HG03280 (cell line): ENCODE data around the gene HLA-DRB5.
"Not testable (repeated sequence)": the region's sequence is repeated elsewhere in the genome, so short reads cannot be mapped to it uniquely, and the experiment has no call there.

ENCODE experiments used
- ATAC-seq: cut with Tn5 transposase; IDR thresholded peaks from one replicate; pipeline ENCODE4 v1.9.1; 2021; ENCODE audit warnings: mild to moderate bottlenecking, moderate library complexity; ENCODE audit not compliant: unreplicated experiment

Gene HLA-DRB5

DNA sequence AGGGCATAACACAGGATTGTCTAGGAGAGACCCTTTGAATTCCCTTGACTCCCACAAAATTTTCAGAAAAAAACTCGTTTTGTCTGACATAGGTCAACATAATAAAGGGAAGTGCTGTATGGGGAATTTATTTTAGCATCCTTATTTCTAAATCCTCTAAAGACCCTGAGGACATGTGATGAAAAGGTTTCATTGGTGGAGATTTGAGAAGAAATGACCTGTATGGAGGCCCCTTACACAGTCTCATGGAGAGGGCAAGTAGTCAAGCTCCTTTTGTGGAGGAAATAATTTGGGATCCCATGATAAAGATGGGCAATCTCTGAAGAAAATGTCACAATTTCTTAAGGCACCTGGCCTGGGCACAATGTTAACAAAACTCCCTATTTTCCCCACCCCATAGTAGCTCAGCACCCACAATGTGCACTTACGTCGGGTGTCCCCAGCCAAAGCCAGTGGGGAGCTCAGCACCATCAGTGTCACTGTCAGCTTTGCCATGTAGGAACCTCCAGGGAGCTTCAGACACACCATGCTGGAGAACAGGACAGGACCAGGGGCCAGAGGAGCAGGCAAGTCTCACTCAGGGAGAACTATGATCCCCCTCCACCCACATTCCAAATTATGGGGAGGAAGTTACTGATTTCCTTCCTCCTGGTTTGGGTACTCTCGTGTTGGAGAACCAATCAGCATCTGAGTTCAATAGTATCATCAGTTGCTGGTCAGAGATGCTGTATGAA, at the start of gene HLA-DRB5:
Gene HLA-DRB5, minus strand, starts transcription at position 591 of the 734 bp plus-strand sequence. Its CDS starts 63 bp downstream, at position 528.
- peak; percentile 54 for ATAC-seq

DNA sequence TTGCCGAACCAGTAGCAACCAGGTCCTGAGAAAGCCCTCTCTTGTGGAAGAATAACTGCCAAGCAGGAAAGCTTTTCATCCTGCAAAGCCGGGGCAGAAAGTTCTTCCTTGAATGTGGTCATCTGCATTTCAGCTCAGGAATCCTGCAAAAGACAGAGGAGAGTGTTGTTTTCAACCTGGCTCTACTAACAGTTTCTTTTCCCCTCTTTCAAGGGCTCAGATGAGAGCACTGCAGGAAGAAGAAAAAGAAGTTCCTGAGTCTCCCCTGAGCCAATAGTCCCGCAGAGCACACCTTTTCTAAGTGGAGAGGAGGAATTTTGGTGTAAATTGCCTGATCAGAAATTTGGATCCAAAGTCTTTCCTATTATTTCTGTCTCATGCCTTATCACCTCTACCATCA, 48.9 kb upstream of the HLA-DRB5 start:
- no peak for ATAC-seq

DNA sequence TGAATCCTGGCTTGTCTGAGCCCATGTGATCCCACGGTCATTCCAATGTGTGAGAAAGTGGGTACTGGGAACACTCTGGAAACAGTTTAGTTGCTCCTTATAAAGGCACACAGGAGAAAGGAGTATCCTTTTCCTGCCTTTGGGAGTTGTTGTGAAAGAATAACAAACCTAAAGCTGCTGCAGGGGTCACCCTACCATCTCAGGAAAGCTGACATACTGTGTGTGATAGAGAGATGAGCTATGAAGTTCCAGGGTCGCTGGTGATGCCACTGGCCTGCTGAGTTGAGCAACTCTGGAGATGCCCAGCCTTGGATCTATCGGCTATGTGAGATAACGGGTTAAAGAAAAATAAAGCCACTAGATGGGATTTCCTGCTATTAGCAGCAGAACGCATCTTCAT, 47.4 kb upstream of the HLA-DRB5 start:
- ATAC-seq: not testable (repeated sequence)

DNA sequence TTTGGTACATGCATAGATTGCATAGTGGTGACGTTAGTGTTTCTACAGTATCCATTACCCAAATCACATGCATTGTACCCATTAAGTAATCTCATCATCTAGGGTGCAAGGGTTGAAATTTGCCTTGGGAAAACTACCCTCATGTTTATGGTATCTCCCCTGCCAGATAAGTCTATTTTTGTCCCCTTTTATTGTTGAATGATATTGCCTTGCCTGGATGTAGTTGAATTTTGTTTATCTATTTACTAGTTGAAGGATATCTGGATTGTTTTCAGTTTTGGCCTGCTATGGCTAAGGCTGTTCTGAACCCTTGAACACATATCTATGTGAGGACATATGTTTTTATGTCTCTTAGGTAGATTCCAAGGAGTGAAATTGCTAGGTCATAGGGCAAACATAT, 46.2 kb upstream of the HLA-DRB5 start:
- ATAC-seq: no peak

DNA sequence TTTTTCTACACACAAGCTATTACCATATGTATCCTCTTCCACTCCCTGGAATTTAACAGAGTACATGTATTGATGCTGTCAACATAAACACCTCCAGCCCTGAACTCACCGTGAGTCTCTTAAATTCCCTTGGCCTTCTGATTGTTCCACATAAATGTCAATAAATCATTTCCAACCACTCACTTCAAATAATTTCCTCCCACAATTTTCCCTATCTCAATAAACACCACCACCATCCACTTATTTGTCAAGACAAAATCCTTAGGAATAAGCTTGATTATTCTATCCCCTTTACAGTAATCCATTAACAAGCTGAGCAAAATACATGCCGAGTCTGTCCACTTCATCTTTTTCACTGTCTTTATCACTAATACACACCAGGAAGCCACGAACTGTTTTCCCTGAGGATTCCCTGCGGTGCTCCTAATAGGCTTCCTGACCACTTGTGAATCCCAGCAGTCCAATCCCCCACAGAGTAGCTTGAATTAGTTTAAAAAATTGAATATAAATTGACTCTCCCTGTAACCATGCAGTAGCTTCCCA, 40.3 kb upstream of the HLA-DRB5 start:
- ATAC-seq: no peak

DNA sequence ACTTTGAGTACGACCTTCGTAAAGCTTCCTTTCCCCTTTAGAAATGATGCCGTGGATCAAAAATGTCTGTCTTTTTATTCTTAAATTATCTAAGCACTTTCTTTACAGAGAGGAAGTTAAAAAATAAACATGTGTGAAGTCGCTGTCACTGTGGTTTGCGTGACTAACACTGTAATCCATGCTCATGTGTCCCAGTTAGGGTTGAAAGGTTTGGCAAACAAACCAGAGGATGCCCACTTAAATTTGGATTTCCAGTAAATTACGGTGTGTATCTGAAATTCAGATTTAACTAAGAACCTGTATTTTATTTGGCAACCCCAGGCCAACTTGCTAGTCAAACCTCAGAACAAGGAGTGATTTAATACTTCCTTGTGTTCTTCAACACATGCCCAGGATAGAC, 38.5 kb upstream of the HLA-DRB5 start:
- no peak for ATAC-seq

DNA sequence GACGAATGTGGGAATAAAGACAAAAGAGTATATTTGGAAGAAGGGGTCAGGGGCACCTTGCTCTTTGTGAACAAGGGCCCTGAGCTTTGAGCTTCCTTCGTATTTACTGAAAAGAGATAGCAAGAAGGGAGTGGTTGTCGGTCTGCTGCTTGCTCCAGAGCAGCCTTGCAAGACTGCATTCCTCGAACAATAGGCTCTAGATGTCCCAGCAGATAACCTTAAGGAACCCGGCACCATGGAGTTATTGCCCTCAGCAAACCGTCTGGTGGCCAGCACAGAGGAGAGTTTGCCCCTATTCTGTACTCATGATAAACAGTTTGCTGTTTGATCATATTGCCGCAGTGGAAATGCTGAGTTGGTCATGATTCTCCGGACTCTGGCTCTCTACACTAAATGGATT, 36.9 kb upstream of the HLA-DRB5 start:
- no peak for ATAC-seq

DNA sequence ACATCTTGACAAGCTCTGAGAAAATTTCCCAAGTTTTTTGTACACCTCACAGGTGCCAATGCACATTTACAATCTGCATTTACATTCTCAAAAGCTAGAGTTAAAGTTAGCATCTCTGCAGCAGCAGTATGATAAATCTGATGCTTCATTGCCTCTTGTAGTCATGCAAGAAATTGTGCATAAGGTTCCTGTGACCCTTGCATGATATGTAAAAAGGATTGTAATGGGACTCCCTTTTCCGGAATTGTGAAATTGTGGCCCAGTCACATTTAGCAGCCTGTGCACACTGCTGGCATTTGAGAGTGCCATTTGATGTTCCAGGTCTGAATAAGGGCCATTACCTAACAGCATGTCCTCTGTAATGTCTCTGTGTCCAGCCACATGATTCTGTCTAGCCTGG, 35.4 kb upstream of the HLA-DRB5 start:
- ATAC-seq: no peak

DNA sequence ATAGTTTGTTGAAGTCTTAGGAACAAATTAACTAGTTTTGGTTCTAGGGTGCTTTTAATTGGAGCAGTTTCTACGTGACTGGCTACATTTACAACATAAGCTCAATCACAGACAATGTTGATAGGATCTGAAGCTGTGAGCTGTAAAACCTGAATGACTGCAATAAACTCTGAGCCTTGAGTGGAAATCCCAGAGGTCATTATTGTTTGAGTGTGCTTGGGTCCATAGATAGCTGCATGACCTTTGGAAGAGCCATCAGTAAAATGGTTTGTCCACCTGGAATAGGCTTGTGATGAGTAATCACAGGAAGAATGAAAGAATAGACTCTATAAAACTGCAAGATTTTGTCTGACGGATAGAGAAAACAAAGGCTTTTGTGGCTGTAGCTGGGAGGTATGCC, 32.9 kb upstream of the HLA-DRB5 start:
- ATAC-seq: no peak

DNA sequence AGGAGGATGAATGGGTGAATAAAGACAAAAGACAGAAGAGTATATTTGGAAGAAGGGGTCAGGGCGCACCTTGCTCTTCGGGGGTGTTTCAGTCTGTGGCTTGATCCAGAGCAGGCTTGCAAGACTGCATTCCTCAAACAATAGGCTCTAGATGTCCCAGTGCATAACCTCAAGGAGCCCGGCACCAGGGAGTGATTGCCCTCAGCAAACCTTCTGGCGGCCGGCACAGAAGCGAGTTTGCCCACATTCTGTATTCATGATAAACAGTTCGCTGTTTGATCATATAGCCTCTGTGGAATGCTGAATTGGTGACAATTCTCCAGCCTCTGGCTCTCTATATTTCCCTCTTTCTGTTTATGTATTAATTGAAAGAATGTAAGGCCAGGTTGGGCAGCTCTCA, 29.7 kb upstream of the HLA-DRB5 start:
- ATAC-seq: no peak

DNA sequence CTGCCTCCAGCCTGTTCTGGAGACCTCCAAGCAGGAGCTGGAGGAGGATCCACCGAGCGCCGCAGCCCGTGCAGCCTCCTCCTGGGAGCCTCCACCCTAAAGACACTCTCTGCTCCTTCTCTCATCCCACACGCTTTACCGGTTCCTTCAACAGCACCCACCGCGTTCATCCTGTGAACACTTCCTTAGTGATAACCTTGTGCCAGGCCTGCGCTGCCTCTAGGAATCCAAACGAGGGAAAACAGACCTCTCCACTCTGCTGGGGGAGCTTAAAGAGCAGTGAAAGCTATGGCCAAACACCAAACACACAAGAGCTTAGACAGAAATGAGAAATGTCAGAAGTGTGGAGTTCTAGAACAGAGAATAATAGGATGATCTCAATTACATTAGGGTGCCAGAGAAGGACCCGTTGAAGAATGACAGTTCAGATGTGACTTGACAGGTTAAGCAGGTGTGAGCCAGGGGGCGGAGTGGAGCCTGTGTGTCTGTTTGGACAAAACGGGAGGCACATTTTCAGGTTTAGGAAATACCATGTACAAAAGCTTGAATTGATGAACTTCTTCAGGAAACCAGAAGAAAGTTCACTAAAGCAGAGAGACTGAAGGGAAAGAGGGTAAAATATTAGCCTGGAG, 28.5 kb upstream of the HLA-DRB5 start:
- ATAC-seq: no peak

DNA sequence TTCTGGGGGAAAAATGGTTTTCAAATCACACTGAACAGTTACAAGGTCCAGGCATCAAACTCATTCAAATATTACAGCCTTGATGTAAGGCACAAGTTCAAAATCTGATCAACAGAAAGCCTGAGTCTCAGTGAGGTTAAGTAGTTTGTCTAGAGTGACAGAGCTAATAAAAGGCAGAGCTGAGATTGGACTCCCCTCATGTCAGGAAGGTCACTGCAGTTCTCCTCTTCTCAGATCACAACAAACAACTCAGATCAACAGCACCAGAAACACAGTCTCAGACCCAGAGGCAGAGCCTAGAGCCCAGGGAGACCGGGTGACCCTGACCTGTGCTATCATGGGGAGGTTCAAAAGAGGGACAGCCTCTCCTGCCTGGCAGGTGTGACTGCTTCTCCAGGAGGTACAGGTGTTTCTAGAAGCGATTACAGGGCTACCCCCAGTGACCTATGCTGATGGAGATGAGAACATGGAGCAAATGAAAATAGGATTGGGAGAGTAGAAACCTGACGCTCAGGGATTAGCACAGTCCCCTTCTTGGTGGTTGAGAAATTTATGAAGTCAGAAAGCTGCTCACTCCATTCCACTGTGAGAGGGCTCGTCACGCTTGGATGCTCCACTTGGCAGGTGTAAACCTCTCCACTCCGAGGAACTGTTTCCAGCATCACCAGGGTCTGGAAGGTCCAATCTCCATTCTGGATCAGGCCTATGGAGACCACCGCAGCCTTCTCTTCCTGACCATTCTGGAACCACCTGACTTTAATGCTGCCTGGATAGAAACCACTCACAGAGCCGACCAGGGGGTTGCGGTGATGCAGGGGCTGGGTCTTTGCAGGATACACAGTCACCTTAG, 24.3 kb upstream of the HLA-DRB5 start:
- no peak for ATAC-seq

DNA sequence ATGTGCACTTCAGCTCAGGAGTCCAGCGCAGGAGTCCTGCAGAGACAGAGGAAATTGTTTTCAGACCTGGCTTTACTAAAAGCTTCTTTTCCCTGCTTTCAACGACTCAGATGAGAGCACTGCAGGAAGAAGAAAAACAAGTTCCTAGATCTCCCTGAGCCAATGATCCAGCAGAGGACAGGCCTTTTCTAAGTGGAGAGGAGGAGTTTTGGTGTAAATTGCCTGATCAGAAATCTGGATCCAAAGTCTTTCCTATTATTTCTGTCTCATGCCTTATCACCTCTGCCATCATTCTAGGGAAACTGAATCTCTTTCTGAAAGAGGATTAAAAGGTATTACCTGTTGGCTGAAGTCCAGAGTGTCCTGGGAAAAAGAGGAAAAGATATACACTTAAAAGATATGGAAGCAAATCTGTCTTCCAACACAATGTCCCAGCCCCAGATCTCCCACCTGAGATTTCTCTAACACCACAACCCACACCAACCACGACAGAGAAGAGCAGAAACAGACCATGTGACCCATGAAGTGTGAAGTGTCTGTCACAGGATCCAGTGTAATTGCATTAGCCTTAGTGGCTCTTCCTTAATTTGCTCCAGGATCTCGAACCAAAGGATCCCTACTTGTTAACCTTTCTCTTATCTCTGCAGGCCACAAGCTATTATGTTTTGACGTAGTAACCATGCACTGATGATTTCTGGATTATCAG, 23.1 kb upstream of the HLA-DRB5 start:
- ATAC-seq: no peak

DNA sequence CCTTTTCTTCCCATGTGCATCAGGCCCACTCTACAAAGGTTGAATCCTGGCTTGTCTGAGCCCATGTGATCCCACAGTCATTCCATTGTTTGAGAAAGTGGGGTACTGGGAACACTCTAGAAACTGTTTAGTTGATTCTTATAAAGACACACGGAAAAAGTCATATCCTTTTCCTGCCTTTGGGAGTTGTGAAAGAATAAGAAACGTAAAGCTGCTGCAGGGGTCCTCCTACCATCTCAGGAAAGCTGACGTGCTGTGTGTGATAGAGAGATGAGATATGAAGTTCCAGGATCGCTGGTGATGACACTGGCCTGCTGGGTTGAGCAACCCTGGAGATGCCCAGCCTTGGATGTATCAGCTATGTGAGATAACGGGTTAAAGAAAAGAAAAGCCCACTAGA, 21.3 kb upstream of the HLA-DRB5 start:
- no peak for ATAC-seq

DNA sequence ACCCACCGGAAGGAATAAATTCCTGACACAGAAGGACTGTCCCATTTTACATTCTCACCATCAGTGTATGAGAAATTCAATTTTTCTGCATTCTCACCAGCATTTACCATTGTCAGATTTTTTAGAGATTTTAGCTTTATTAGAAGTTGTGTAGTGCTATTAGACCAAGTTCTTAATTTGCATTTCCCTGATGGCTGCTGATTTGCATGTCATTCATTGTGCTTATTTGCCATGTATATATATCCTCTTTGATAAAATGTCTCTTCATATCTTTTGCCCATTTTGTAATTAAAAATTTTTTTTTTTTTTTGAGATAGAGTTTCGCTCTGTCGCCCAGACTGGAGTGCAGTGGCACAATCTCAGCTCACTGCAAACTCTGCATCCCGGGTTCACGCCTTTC, 9.8 kb upstream of the HLA-DRB5 start:
- no peak for ATAC-seq

DNA sequence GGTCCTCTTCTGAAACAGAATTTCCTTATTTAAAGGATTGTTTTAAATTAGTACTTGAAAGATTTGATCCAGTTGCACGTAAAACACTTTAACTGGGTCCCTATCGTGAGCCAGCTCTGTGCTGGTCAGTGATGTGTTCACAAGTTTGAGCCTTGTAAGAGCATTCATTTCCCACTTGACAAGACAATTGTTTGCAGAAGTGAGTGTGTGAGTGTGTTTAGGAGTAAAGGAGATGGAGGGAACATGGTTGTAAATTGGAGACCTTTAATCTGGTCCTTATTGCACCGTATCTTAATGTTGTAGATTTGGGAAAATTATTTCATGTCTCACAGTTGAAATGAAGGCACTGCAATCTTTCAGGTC, 325 bp upstream of the HLA-DRB5 start:
- peak; percentile 35 for ATAC-seq

DNA sequence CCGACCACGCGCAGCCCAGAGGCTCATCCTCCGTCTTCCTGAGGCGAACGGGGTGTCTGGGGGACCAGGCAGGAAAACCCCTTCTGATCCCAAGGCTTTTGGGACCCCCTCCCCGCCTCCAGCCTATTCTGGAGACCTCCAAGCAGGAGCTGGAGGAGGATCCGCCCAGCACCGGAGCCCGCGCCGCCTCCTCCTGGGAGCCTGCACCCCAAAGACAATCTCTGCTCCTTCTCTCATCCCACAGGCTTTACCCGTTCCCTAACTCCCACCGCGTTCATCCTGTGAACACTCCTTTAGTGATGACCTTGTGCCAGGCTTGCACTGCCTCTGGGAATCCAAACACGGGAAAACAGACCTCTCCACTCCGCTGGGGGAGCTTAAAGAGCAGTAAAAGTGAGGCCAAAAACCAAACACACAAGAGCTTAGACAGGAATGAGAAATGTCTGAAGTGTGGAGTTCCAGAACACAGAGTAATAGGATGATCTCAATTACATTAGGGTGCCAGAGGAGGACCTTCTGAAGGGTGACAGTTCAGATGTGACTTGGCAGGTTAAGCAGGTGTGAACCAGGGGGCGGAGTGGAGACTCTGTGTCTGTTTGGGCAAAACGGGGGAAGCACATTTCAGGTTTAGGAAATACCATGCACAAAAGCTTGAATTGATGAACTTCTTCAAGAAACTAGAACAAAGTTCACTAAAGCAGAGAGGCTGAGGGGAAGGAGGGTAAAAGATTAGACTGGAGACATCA, 7.6 kb downstream of the HLA-DRB5 start:
- no peak for ATAC-seq

DNA sequence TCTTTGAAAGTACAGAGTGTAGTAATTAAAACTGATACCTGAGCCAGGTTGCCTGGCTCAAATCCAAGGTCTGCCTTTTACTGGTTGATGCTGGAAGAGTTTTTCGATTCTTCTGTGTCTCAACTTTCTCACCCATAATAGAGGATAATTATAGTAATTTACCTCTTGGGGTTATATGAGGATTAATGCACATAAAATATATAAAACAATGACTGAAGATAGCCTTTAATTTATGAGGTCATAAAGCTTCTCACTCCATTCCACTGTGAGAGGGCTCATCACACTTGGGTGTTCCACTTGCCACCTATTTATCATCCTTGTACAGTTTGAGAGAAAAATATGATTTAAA, 10.2 kb downstream of the HLA-DRB5 start:
- no peak for ATAC-seq

DNA sequence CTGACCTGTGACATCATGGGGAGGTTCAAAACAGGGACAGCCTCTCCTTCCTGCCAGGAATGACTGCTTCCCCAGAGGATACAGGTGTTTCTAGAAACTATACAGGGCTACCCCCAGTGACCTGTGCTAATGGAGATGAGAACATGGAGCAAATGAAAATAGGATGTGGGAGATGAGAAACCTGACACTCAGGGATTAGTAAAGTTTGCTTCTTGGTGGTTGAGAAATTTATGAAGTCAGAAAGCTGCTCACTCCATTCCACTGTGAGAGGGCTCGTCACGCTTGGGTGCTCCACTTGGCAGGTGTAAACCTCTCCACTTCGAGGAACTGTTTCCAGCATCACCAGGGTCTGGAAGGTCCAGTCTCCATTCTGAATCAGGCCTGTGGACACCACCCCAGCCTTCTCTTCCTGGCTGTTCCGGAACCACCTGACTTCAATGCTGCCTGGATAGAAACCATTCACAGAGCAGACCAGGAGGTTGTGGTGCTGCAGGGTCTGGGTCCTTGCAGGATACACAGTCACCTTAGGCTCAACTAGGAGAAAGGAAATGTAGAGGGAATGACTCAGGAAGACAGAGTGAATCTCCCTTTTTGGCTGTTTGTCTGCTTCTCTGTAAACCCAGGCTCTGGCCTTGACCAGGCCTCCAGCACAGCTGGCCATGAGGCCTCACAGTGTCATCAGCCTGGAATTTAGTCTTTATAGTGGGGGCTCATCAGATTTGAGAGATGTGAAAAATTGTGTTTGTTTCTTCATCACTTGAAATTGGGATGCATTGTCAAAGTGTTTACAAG, 10.8 kb downstream of the HLA-DRB5 start:
- no peak for ATAC-seq
